Astrocyte of the spinal cord (primary cell): ENCODE results near the gene SNX20.

Experiments used
- DNase-seq: peaks from one replicate; pipeline ENCODE4 v3.0.0; 2011; ENCODE audit warnings: low read depth, low spot score
- H3K4me3 ChIP-seq: 2 replicates; pipeline ENCODE4 v1.5.1; 2011; ENCODE audit warnings: low read depth, mild to moderate bottlenecking, low read length, moderate library complexity
- in situ Hi-C: cut with HindIII; loops from 2 replicates; pipeline ENCODE4 v1.10.0; 2017; ENCODE audit warnings: low sequenced_read_pairs
- TF ChIP-seq, protein P1 (sequence below): IDR thresholded peaks from 2 replicates; pipeline ENCODE4 v1.5.1; 2012; ENCODE audit warnings: low read depth, mild to moderate bottlenecking, low read length, inconsistent platforms

Gene SNX20

DNA sequence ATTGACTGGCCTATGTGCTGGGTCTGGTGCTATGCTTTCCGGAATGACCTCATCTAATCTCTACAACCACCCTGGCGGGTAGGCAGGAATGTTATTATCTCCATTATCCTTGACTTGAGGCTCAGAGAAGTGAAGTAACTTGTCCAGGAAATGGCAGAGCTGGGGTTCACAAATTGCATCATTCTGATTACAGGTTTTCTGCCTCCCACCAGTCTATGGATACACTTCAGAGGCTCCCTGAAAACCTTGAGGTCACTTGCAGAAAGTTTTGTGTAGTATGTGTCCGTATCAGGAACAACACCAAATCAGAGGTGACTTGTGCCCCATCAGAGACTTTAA lies 31.4 kb upstream of the SNX20 start:
- in situ Hi-C loops, result no loop called here
- DNase-seq, result no peak
- no peak overlapping the region for H3K4me3 ChIP-seq
- TF ChIP-seq, protein P1, sequence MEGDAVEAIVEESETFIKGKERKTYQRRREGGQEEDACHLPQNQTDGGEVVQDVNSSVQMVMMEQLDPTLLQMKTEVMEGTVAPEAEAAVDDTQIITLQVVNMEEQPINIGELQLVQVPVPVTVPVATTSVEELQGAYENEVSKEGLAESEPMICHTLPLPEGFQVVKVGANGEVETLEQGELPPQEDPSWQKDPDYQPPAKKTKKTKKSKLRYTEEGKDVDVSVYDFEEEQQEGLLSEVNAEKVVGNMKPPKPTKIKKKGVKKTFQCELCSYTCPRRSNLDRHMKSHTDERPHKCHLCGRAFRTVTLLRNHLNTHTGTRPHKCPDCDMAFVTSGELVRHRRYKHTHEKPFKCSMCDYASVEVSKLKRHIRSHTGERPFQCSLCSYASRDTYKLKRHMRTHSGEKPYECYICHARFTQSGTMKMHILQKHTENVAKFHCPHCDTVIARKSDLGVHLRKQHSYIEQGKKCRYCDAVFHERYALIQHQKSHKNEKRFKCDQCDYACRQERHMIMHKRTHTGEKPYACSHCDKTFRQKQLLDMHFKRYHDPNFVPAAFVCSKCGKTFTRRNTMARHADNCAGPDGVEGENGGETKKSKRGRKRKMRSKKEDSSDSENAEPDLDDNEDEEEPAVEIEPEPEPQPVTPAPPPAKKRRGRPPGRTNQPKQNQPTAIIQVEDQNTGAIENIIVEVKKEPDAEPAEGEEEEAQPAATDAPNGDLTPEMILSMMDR, result no peak

DNA sequence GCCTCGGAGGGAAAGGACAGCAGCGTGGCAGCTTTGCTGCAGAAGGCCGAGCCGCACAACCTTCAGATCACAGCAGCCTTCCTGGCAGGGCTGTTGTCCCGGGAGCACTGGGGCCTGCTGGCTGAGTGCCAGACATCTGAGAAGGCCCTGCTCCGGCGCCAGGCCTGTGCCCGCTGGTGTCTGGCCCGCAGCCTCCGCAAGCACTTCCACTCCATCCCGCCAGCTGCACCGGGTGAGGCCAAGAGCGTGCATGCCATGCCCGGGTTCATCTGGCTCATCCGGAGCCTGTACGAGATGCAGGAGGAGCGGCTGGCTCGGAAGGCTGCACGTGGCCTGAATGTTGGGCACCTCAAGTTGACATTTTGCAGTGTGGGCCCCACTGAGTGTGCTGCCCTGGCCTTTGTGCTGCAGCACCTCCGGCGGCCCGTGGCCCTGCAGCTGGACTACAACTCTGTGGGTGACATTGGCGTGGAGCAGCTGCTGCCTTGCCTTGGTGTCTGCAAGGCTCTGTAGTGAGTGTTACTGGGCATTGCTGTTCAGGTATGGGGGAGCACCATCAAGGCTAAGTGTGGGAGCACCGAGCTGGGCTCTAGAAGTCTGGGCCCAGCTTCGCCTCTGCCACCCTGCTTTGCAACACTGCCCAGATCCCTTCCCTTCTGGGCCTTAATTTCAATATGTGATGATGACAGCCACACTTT lies 30.9 kb upstream of the SNX20 start:
- no peak for DNase-seq
- TF ChIP-seq, protein P1, result no peak
- H3K4me3 ChIP-seq, result no peak overlapping the region
- in situ Hi-C loops, result no loop called here

DNA sequence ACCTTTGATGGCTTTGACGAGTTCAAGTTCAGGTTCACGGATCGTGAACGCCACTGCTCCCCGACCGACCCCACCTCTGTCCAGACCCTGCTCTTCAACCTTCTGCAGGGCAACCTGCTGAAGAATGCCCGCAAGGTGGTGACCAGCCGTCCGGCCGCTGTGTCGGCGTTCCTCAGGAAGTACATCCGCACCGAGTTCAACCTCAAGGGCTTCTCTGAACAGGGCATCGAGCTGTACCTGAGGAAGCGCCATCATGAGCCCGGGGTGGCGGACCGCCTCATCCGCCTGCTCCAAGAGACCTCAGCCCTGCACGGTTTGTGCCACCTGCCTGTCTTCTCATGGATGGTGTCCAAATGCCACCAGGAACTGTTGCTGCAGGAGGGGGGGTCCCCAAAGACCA lies 29.9 kb upstream of the SNX20 start:
- in situ Hi-C loops, result no loop called here
- no peak for DNase-seq
- TF ChIP-seq, protein P1, result no peak
- no peak overlapping the region for H3K4me3 ChIP-seq

DNA sequence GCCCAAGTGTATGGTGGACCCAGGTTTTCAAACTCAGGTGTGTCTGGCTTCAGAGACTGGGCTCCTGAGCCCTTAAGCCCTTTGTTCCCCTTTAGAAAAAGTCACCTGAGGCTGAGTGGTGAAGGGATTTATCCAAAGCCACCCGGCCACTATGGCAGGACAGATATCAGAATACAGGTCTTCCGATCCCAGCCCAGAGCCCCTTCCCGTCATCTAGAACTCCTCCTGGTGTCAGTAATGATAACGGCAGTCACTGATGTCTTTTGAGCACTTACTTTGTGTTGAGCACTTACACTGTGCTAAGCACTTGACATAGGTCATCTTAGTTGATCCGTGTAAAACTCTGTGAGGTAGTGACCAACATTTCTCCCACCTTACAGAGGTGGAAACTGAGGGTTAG lies 28.9 kb upstream of the SNX20 start:
- no peak overlapping the region for H3K4me3 ChIP-seq
- DNase-seq, result no peak
- TF ChIP-seq, protein P1, result no peak
- in situ Hi-C loops, result no loop called here

DNA sequence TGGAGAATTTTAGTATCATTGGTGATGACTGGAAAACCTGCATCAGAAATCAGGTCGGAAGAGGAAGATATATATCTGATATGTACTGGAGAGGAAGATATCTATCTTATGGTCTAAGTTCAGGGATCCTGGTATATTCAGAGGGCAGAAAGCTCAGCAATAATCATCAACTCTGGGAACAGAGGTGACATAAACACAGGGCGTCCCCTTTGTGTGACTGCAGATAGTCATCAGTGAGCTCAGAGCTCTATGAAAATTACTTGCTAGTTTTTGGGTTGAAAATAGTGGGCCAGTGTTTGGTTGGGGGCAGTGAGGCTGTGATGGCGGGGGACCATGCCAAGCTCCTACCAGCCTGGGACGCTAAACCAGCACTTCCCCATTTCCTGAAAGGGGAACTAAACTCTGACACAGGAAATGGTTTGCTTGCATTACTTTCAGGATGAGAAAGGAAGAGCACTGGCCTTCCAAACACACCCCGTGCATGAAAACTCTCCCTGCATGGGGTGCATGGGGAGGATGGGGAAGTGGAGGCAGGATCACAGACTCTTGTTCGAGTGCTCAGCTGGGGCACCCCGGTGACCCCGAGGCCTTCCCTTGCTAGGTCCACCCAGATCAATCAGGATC lies 28.1 kb upstream of the SNX20 start:
- TF ChIP-seq, protein P1, result no peak
- in situ Hi-C loops, result no loop called here
- H3K4me3 ChIP-seq, result no peak overlapping the region
- no peak for DNase-seq

DNA sequence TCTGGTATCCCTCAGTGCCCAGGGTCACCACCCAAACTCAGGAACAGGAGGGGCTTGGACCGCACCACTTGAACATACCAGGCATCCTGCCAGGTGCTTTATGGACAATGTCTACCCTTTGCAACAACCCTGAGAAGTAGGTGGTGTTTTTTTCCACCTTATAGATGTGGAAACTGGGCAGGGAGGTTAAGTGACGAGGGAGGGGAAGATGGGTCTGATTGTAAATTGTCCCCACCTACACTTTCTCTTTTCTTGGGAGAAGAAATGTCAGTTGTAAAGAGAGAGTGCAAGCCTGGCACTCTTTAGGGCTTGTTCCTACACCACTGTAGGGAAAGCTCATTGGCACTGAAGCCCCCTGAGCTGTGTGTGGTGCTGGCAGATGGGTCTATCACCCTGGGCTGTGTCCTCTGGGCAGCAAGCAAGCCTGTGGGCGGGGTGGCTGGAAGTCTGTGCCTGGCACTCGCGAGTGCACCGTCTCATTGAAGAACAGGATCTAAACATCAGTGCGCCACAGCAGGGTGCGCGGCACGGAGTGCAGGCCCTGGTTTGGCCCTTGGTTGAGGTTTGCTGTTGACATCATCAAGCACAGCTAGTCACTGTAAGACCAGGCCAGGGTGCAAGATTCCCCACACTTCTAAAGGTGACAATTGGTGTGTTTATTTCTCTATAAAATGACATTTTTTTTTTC lies 27.4 kb upstream of the SNX20 start:
- DNase-seq, result no peak

More for the DNA sequence above, 27.4 kb upstream of the SNX20 start:
- TF ChIP-seq, protein P1, result no peak
- no peak overlapping the region for H3K4me3 ChIP-seq
- in situ Hi-C loops, result no loop called here
